HepG2 (cell line): ENCODE results near the gene CCN2. TPM values are rescaled to one million over a fixed set of nuclear protein-coding genes. Genes with fewer than 3 reads are reported as not detected.
A peak's percentile ranks its signal among the peaks of the same experiment; 100 is the strongest.

Experiments
- ATAC-seq: fragments of 200-7000 bp; cut with Tn5 transposase; 3 replicates; pipeline ENCODE4 v1.9.1; 2020; ENCODE audit warnings: mild to moderate bottlenecking, moderate library complexity
- BruUV-seq: library from RNA; stranded (reverse); fragments of 400-500 nt; replicated peaks from 2 replicates; lab custom pipeline; 2021; lab: Mats Ljungman, UMichigan
- CTCF ChIA-PET: fragments of 300-600 bp; formaldehyde crosslinking; extraction: SDS; loops from one replicate; lab custom pipeline; 2021; ENCODE audit warnings: low total read pairs, inconsistent platforms, low intra/inter-chr PET ratio; lab: Yijun Ruan, JAX
- POLR2A ChIA-PET: fragments of 350-600 bp; sonication (Branson Sonifier 250); formaldehyde crosslinking; loops from one replicate; lab custom pipeline; 2020; ENCODE audit warnings: antibody characterized with exemption, inconsistent platforms; lab: Yijun Ruan, JAX
- DNase-seq: peaks from one replicate; pipeline ENCODE4 v3.0.0-alpha.2; 2015; ENCODE audit warnings: low spot score
- FAIRE-seq: peaks from 3 replicates; lab custom pipeline; 2011; peaks lifted over from hg19 to GRCh38; lab: Jason Lieb, UNC
- H2AFZ ChIP-seq: one replicate; pipeline ENCODE4 v1.6.1; 2011; ENCODE audit warnings: low read length, inconsistent platforms
- H3K27ac ChIP-seq: fragments of 300-600 bp; 3 replicates; pipeline ENCODE4 v1.8.0; 2011; ENCODE audit warnings: mixed run types, mild to moderate bottlenecking, mixed read lengths, low read length, inconsistent platforms; ENCODE audit not compliant: insufficient read depth; ENCODE audit errors: extremely low read length
- H3K27me3 ChIP-seq, 2 experiments: fragments of 200-600 bp in 1 of 2; 2 replicates in 1 of 2; 3 replicates in 1 of 2; pipeline versions ENCODE4 v1.6.0 to v1.8.0; 2011; ENCODE audit warnings: low read length in 2 of 2, mild to moderate bottlenecking in 2 of 2, moderate library complexity in 2 of 2, inconsistent platforms in 1 of 2; ENCODE audit not compliant: insufficient read depth in 2 of 2, control insufficient read depth in 1 of 2
- H3K36me3 ChIP-seq, 2 experiments: fragments of 200-600 bp in 1 of 2; replicated peaks in 1 of 2; 2 replicates in 1 of 2; 3 replicates in 1 of 2; pipeline versions ENCODE4 v1.5.1 to v1.8.0; 2011; ENCODE audit warnings: low read length in 2 of 2, inconsistent platforms in 1 of 2; ENCODE audit not compliant: insufficient read depth in 2 of 2, control insufficient read depth in 1 of 2
- H3K4me1 ChIP-seq: 2 replicates; pipeline ENCODE4 v1.5.1; 2012; ENCODE audit warnings: low read length, inconsistent platforms; ENCODE audit not compliant: insufficient read depth
- H3K4me2 ChIP-seq: 2 replicates; pipeline ENCODE4 v1.6.0; 2011; ENCODE audit warnings: low read depth, low read length, inconsistent platforms
- H3K4me3 ChIP-seq, 3 experiments: fragments of 200-600 bp in 1 of 3; sonication (generic), shearing (Covaris generic) in 1 of 3; replicated peaks in 1 of 3; 2 replicates each; pipeline ENCODE4 v1.5.1; 2011 to 2016; ENCODE audit warnings: low read length in 3 of 3, inconsistent platforms in 2 of 3, low read depth in 2 of 3, mild to moderate bottlenecking in 2 of 3, control low read depth in 1 of 3, mixed read lengths in 1 of 3; ENCODE audit not compliant: insufficient read depth in 1 of 3
- H3K79me2 ChIP-seq: one replicate; pipeline ENCODE4 v1.6.1; 2011; ENCODE audit warnings: low read length, inconsistent platforms; ENCODE audit not compliant: insufficient read depth
- H3K9ac ChIP-seq: 2 replicates; pipeline ENCODE4 v1.6.0; 2011; ENCODE audit warnings: mild to moderate bottlenecking, low read depth, low read length, inconsistent platforms; ENCODE audit not compliant: insufficient read depth
- H3K9me3 ChIP-seq: 2 replicates; pipeline ENCODE4 v1.5.1; 2012; ENCODE audit warnings: mild to moderate bottlenecking, low read length
- H4K20me1 ChIP-seq: 2 replicates; pipeline ENCODE4 v1.6.0; 2011; ENCODE audit warnings: inconsistent platforms, mild to moderate bottlenecking, low read length, moderate library complexity; ENCODE audit not compliant: insufficient read depth
- KLF13 ChIP-seq: sonication (generic); formaldehyde crosslinking; IDR thresholded peaks from 2 replicates; pipeline ENCODE4 v1.4.0; 2020; ENCODE audit warnings: mild to moderate bottlenecking, missing genetic modification reagents
- MAFF ChIP-seq: IDR thresholded peaks from 2 replicates; pipeline ENCODE4 v1.6.1; 2011; ENCODE audit warnings: low read depth, low read length, improper control_type of control experiment
- MAFG ChIP-seq: sonication (generic); formaldehyde crosslinking; IDR thresholded peaks from 2 replicates; pipeline ENCODE4 v1.5.1; 2020; ENCODE audit warnings: mild to moderate bottlenecking, missing genetic modification reagents
- MAFK ChIP-seq, 2 experiments: IDR thresholded peaks in 1 of 2; conservative IDR thresholded peaks in 1 of 2; 2 replicates each; pipeline ENCODE4 v1.6.1; 2011; ENCODE audit warnings: improper control_type of control experiment in 2 of 2, low read length in 2 of 2
- MTF2 ChIP-seq: sonication (generic); formaldehyde crosslinking; IDR thresholded peaks from 2 replicates; pipeline ENCODE4 v1.5.0; 2020; ENCODE audit warnings: missing genetic modification reagents, borderline replicate concordance
- NFE2 ChIP-seq: sonication (generic); formaldehyde crosslinking; IDR thresholded peaks from 2 replicates; pipeline ENCODE4 v1.4.0; 2020; ENCODE audit warnings: missing genetic modification reagents
- NFE2L2 ChIP-seq: fragments of 150-350 bp; IDR thresholded peaks from 2 replicates; pipeline ENCODE4 v1.6.1; 2014; ENCODE audit warnings: low read length
- PAWR ChIP-seq: sonication (generic); formaldehyde crosslinking; IDR thresholded peaks from 2 replicates; pipeline ENCODE4 v1.4.0; 2020; ENCODE audit warnings: missing genetic modification reagents, mild to moderate bottlenecking, borderline replicate concordance
- SMAD3 ChIP-seq: sonication (generic); formaldehyde crosslinking; IDR thresholded peaks from 2 replicates; pipeline ENCODE4 v1.4.0; 2020; ENCODE audit warnings: missing genetic modification reagents
- SNRNP70 ChIP-seq: fragments of 200-400 bp; formaldehyde crosslinking; IDR thresholded peaks from 2 replicates; pipeline ENCODE4 v1.6.1; 2017; ENCODE audit warnings: mild to moderate bottlenecking, low read depth, low read length, moderate library complexity
- SRF ChIP-seq: IDR thresholded peaks from 2 replicates; pipeline ENCODE4 v1.6.1; 2011; ENCODE audit warnings: mild to moderate bottlenecking, low read depth, low read length, moderate library complexity
- WGBS: methylation state at CpG from one replicate; pipeline ENCODE4 v1.1.6; 2017; ENCODE audit warnings: low lambda C conversion rate; 5-methylcytosine and 5-hydroxymethylcytosine counted together
- in situ Hi-C: cut with HindIII; loops from 2 replicates; pipeline ENCODE4 v1.10.0; 2017; ENCODE audit warnings: low pct_unique_long_range_greater_than_20kb; ENCODE audit not compliant: extremely low pct_ligation_motif_present
- intact Hi-C: fragments of 100-400 bp; cut with micrococcal nuclease; formaldehyde crosslinking; loops from one replicate; pipeline ENCODE4 v1.10.0; 2022; ENCODE audit not compliant: unreplicated experiment
- polyA plus RNA-seq, 8 experiments: library from polyadenylated mRNA; depleted of rRNA in 3 of 8; stranded (reverse) in 7 of 8; unstranded in 1 of 8; fragments of >200 nt; fragmentation: Illumina TruSeq in 4 of 8; extraction: Trizol in 4 of 8; gene quantifications; 2 replicates each; pipeline versions ENCODE4 v1.2.1 to v1.2.3, GENCODE V29; 2011 to 2016; ENCODE audit warnings: low read depth in 4 of 8, missing spikeins in 1 of 8, mixed read lengths in 1 of 8; ENCODE audit not compliant: insufficient read depth in 1 of 8
- total RNA-seq, 5 experiments: library from RNA; depleted of rRNA; stranded (reverse); fragments of >200 nt; fragmentation: Illumina TruSeq; extraction: Trizol; gene quantifications; 2 replicates each; pipeline ENCODE4 v1.2.3, GENCODE V29; 2016; ENCODE audit warnings: low read depth in 1 of 5
- TF ChIP-seq, protein P1 (sequence below): IDR thresholded peaks from 2 replicates; pipeline ENCODE4 v1.6.1; 2016; ENCODE audit warnings: control low read depth

CCN2 gene
- total and polyA plus RNA-seq, 2 of the 13 experiments (the other 11 are each of a cell fraction or from before 2014, with no cell fraction given): 34.7 to 316 TPM

DNA sequence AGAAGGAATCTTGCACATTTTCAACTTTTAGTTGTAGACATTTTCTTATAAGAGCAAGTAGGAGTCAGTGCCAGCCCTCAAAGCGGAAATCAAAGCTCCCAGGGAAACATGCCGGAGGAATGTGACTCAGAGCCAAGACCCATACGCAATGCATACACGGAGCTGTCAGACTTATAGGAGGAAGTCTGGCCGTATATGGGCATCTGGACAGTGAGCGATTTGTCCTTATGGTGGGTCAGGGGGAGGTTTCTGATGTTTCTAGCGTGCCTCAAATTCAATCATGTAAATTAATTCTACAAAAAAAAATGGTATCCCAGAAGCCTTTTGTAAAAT is 3.6 kb upstream of the CCN2 start (continued):
- TF ChIP-seq SRF (peak; percentile 91), SNRNP70 (no peak)

DNA sequence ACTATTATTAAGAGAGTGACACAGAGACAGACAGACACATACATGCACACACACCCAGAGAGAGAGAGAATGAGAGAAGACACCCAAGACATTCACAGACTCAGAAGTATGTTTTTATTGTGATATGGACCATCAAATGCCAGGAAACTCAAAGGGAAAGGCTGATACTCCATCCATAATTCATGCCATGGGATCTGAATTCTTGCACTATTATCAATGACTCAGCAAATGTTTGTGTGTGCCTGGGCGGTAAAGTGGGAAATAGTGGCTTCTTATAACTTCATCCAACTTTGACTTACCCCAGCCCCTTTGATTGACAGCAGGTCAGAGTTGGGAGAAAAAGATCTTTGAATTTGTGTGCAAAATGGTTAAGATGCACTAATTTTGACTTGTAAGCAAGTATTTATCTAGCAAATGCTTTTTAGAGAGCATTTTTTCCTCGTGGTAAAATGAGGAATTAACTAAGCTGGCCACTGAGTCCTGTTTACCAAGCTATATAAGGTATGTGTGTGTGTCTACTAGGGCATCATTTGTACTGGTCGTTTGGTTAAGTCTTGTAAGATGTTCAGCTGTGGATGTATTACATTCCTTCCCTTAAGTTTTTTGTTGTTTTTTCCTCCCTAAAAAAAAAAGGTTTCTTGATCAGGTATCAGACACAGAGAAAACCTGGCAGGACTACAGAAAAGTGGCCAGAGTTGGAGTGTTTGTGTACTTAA is 3.0 kb upstream of the CCN2 start:
- Histone ChIP-seq H4K20me1 (peaks cover 15% of the 10 kb centered on the region), H3K36me3 (peaks cover 7 to 12% of the 10 kb centered on the region in 2 experiments), H3K27me3 (peaks cover 0 to 3% of the 10 kb centered on the region in 2 experiments; a peak in 1 of 5 replicates), H3K27ac (peak overlapping the region; percentile 17), H3K4me1 (peaks cover 83% of the 10 kb centered on the region), H3K9ac (no peak overlapping the region), H3K4me2 (no peak overlapping the region), H3K9me3 (no peaks in the 10 kb centered on the region), H2AFZ (no peak overlapping the region), H3K4me3 (no peak overlapping the region), H3K79me2 (peaks cover 16% of the 10 kb centered on the region)
- BruUV-seq: no TSS peak
- POLR2A ChIA-PET: interaction anchor here (0.7 to 1.4 kb wide), 2 partner anchors 8 to 27 kb away, joined by 3 to 6 read pairs; no protein-coding TSS in a partner anchor
- DNase-seq: no peak
- no peak for TF ChIP-seq PAWR
- TF ChIP-seq MAFF: peak; percentile 95
- TF ChIP-seq, protein P1, sequence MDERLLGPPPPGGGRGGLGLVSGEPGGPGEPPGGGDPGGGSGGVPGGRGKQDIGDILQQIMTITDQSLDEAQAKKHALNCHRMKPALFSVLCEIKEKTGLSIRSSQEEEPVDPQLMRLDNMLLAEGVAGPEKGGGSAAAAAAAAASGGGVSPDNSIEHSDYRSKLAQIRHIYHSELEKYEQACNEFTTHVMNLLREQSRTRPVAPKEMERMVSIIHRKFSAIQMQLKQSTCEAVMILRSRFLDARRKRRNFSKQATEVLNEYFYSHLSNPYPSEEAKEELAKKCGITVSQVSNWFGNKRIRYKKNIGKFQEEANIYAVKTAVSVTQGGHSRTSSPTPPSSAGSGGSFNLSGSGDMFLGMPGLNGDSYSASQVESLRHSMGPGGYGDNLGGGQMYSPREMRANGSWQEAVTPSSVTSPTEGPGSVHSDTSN (CRISPR knock-in tag): 0 out of 2 replicates have a peak, but pooled peaks have one; percentile 14
- 0 out of 2 replicates have a peak, but pooled peaks have one; percentile 26 for TF ChIP-seq SMAD3 (CRISPR knock-in tag)
- TF ChIP-seq MAFG: 0 out of 2 replicates have a peak, but pooled peaks have one; percentile 50
- no peak for TF ChIP-seq KLF13 (CRISPR knock-in tag)
- TF ChIP-seq MAFK (conservative IDR thresholded peaks at IDR 0.05 in 1 of 2, IDR thresholded peaks at IDR 0.05 in 1 of 2; ENCODE audit: low read length in 2 of 2): peak; percentile 96
- TF ChIP-seq SRF: peak; percentile 38; the same call in 1 of the 2 replicates
- no peak for TF ChIP-seq MTF2
- peak; percentile 71; the same call in 1 of the 2 replicates for TF ChIP-seq NFE2 (CRISPR knock-in tag)
- peak; percentile 96 for TF ChIP-seq NFE2L2
- FAIRE-seq: no peak
- no peak for ATAC-seq
- CTCF ChIA-PET: no interaction called here
- in situ Hi-C loops (loop anchor here (5.0 to 10.0 kb wide), 2 partner anchors 68 to 211 kb away; no protein-coding TSS in a partner anchor), intact Hi-C loops (loop anchor here (5.0 to 10.0 kb wide), 2 partner anchors 108 to 861 kb away; partner anchors contain the start of gene RPS12)
- WGBS: 44% methylated on average over 3 of the region's 3 CpGs
